ENCODE results near the gene PCDH15.

DNA sequence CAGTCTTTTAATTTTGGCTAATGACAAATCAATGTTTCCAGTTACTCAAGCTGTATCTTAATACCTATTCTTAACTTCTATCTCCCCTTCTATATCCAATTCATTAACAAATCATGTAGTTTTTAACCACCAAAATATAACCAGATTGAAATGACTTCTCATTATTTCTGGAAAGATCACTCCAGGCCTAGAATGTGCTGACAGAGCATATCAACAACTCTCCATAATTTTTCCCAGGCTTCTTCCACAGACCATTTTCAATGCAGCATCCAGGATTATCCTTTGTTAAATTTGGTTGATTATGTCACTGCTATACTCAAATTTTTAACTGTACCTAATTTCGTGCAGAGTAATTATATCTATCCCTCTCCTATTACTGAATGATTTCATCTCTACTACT is 704.1 kb downstream of the PCDH15 start:
- TF ChIP-seq, protein P1, sequence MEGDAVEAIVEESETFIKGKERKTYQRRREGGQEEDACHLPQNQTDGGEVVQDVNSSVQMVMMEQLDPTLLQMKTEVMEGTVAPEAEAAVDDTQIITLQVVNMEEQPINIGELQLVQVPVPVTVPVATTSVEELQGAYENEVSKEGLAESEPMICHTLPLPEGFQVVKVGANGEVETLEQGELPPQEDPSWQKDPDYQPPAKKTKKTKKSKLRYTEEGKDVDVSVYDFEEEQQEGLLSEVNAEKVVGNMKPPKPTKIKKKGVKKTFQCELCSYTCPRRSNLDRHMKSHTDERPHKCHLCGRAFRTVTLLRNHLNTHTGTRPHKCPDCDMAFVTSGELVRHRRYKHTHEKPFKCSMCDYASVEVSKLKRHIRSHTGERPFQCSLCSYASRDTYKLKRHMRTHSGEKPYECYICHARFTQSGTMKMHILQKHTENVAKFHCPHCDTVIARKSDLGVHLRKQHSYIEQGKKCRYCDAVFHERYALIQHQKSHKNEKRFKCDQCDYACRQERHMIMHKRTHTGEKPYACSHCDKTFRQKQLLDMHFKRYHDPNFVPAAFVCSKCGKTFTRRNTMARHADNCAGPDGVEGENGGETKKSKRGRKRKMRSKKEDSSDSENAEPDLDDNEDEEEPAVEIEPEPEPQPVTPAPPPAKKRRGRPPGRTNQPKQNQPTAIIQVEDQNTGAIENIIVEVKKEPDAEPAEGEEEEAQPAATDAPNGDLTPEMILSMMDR (IDR thresholded peaks at IDR 0.05; ENCODE audit: insufficient read depth, low read depth, low read length), result no peak
- no peak for TF ChIP-seq EZH2 (IDR thresholded peaks at IDR 0.05; ENCODE audit: insufficient read depth, low read length)
